ENCODE data around the gene PRKAG2.
"Not testable (repeated sequence)": the region's sequence is repeated elsewhere in the genome, so short reads cannot be mapped to it uniquely, and the experiment has no call there.

PRKAG2 gene

DNA sequence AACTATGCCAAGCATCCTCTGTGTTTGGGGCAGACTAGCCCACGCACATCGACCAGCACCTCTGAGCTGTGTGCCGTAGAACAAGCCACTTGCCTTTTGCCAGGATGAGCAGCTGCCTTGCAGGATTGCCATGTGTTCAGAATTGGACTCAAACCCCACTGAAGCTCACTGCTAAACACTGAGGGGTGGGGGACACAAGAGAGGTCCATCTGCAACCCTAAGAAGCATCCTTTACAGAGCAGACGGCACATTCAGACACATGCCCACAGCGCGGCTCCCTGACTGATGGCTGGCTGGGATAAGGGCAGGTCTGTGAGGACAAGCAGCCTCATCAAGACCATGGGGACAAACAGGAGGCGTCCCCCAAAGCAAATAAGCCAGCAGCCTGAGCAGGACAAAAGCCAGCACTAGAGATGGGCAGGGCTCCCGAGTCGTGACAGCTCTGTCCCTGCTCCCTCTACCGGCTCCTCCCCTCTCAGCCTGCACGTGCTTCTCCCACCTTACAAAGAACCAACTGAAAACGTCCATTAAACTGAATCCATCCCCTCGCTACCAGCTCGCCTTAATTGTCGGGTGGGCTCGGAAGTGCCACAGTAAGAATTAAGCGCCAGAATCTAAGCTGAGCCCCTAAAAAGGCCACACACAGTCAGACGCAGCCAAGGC lies 114.2 kb downstream of the PRKAG2 start:
- no peak for DNase-seq

DNA sequence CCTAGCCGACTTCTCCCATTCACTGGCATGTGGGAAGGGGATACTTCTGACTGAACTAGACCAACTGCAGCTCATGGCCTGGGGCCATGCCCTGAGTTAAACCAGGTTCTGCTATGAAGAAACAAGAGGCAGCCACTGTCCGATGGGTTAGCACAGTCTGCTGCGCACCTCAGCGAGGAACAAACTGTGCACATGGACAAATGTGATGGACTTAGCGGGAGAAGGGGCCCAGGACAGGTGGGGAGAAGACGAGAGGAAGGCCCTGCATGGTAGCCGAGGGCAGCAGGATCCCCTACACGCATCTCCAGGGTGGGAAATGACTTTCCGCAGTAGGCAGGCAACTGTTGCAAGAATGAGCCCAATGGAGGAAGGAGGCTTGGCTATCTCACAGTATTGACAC lies 115.0 kb downstream of the PRKAG2 start:
- DNase-seq, result no peak

DNA sequence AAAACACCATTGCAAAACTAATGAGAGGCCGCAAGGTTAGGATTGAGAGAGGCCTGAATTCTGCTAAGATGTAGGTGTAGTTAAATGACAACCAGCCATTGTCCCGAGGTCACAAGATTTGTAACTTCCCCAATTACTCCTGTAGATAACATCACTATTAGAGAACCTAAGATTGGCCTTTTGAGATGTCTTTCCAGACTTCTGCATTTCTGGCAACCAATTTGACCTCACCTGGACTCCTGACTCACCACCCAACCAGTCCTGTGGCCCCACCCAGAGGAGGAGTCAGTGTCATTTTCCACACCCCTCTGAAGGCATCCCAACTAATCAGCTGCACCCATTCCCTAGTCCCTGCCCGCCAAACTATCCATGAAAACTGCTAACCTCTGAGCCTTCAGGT lies 115.7 kb downstream of the PRKAG2 start:
- no peak for DNase-seq

DNA sequence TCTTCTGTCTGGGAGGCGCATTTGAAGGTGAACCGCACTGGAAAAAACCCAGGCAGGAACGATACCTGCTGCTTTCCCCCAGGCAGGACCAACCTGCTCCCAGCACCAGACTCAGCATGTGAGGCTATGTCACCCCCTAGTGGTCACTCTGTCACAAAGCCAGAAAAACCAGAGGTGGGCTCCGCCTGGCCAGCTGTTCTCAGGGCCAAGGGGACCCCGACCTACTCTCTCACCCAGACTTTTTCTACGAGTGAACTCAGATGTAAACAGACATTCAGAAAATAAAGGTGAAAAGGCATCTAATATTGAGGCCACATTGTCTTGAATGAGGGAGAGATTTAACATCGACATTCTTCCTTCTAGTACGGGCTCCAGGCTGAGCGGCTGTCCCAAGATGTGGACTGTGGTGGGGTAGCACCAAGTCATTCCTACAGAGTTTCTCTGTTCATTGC lies 117.3 kb downstream of the PRKAG2 start:
- DNase-seq, result peak; percentile 51

DNA sequence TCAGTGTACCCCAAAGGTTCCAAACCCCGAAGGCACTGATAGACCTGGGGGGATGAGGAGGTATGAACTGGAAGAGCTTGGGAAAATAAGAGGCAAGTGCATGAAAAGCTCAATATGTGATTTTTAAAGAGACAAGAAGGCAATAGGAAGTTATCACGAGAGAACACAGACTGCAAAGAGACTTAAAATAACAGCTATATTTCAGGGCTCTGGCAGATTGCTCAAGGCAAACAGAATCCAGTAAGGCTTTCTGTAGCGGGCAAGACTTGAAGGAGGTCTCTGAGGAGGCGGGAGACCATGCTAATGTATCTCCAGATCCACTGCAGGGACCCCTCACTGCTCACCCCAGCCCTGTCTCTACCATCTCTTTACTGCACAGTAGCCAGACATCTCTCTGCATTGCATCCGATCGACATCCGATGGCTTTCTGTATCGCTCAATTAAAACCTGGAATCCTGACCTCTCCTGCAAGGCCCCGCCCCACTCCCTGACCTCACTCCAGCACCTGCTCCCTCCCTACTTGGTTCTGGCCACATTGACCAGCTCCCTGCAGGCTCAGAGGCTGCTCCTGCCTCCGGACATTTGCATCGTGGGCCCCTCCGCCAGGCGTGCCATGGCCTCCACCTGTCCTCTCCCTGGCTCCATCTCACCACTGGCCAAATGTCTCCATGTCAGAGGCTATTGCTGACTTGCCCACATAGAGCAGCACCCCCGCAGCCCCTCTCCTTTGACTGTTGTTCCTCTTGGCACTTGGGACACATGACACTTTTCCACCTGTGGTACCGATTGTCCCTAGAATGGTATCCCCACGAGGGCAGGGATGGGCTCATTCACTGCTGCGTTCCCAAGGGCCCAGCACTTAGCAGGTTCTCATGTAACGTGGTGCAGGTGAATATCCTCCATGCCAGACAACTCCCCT lies 118.0 kb downstream of the PRKAG2 start:
- DNase-seq, result no peak

DNA sequence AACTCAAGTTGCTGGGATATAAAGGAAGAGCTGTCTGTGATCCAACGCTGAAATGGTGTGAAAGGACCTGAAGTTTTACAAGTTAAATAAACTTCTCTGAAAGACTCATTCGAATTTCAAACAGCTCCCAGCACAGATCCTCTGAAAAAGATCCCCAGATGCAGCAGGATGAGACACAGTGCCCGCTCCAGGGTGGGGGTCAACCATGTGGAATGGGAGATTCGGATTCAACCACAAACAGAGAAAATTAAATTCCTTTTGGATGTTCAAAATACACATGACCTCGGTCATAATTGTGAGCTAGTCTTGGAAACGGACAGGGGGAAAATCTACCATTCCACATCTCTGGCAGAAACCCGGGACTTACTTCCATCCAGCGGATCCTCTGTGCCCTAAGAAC lies 119.6 kb downstream of the PRKAG2 start:
- DNase-seq, result peak; percentile 80

- DNase-seq, result no peak
Observed at GRCh38 chr7:151756866-151757265, 120.0 kb downstream of the PRKAG2 start.

- peak; percentile 63 for DNase-seq
Observed at GRCh38 chr7:151756076-151756731, 120.7 kb downstream of the PRKAG2 start.

DNA sequence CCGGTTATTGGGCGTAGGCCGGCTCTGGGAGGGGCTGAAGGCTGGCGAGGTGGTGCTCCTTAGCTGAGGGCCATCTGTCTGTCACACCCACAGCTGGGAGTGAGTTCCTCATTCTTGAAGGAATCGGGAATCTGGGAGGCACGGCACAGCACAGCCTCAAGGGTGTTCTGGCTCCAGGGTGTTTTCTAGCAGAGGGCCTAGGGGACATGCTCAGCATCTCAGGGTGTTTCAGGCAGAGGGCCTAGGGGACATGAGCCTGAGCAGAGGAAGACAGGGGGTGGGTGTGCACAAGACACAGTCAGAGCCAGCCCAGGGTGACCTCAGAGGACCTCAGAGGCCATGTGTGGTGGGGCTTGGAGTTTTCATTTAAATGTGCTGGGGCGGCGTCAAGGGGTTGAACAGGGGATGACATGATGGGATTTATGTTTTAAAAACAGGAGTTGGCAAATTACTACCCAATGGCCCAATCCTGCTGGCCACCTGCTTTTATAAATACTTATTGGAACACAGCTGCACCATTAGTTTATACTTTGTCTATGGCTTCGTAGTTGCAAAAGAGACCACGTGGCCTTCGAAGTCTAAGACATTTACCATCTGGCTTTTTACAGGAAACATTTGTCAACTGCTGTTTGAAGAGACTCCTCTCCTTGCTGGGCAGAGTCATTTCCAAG lies 121.6 kb downstream of the PRKAG2 start:
- peak; percentile 57 for DNase-seq

GRCh38 chr7:151754688-151755130 lies 122.2 kb downstream of the PRKAG2 start:
- no peak for DNase-seq

DNA sequence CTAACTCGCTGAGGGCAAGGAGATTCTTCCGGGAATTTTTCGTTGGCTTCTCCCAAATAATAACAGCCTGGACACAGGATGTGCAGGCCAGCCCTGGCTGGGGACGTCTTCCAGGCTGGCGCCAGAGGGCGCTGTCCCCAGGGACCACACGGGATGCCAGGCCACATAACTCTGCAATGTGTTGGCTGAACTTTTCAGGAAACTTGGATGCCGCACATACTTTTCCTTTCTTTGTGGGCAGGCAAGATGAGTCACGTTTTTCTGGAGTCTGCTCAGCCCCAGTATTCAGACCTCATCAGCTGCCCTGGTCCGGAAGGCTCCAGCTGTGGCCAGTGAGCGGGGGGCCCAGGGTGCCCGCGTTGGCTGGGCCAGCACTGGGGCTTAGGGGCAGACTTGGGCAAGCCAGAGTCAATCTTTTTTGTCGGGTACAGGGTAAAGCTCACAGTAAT lies 122.7 kb downstream of the PRKAG2 start:
- DNase-seq, result peak; percentile 99

DNA sequence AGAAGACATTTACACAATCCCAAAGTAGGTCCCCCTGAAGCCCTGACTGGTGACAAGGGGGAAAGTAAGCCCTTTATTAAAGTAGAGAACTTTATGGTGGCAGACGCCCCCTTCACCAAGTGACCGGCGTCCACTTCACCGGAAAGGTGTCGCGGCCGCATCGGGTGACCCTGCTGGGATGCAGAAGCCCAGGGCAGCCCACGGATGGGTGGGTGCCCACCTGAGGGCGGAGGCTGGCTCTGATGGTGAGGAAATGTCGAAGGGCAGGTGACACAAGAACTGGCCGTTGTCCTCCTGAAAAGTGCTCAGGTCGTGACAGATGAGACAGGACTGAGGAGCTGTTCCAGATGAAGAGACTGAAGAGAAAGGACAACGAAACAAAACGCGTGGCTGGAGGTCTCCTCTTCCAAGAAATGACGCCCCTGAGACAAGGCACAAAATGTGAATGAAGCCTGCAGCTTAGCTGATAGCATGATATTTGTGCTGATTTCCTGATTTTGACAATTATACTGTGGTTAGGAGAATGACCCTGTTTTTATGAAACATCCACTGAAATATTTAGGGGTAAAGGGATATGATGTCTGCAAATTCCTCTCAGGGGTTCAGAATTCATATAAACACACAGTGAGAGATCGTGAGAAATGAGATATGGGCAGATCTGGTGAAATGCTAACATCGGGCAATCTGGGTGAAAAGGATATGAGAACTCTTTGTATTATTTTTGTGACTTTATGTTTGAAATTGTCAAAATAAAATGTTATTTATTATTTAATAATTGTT lies 123.9 kb downstream of the PRKAG2 start:
- no peak for DNase-seq

DNA sequence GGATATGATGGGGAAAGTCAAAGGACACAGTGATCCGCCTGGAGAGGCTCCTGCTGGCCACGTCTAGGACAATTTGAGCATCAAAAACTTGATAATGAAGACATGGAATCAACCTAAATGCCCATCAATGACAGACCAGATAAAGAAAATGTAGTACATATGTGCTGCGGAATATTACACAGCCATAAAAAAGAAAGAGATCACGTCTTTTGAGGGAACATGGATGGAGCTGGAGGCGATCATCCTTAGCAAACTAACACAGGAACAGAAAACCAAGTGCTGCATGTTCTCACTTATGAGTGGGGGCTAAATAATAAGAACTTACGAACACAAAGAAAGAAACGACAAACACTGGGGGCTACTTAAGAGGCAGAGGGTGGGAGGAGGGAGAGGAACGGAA lies 124.9 kb downstream of the PRKAG2 start:
- no peak for DNase-seq

DNA sequence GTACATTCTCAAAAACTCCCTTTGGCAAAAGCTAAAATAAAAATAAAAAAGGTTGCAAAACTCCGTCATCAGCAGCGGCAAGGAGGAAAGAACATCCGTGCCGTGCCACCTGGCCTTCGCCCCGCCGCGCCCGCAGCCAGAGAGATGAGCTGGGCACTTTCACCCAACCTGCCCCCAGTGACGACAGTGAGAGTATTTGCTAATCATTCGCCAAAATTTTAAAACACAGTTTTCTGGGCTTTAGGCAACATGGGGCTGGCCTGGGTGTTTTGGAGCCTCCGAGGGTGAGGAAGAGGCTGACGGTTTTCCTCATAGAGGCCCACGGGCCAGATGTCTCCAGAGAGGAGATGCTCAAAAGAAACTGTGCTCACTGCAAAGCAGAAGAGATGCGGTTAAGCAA lies 128.2 kb downstream of the PRKAG2 start:
- DNase-seq, result no peak

DNA sequence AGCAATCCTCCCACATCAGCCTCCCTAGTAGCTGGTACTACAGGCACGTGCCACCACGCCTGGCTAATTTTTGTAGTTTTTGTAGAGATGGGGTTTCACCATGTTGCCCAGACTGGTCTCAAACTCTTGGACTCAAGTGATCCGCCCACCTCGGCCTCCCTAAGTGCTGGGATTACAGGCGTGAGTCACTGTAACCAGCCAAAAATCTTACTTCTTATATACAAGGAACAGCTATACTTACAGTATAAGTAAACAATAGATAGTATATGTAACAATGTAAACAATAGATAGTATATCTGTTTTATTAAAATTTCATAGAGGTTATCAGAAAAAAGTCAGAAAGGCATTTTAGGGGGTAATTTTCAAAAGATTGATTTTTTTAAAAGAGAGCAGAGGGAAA lies 128.9 kb downstream of the PRKAG2 start:
- DNase-seq, result not testable (repeated sequence)

- DNase-seq, result no peak
Observed at GRCh38 chr7:151745706-151746105, 131.2 kb downstream of the PRKAG2 start.

DNA sequence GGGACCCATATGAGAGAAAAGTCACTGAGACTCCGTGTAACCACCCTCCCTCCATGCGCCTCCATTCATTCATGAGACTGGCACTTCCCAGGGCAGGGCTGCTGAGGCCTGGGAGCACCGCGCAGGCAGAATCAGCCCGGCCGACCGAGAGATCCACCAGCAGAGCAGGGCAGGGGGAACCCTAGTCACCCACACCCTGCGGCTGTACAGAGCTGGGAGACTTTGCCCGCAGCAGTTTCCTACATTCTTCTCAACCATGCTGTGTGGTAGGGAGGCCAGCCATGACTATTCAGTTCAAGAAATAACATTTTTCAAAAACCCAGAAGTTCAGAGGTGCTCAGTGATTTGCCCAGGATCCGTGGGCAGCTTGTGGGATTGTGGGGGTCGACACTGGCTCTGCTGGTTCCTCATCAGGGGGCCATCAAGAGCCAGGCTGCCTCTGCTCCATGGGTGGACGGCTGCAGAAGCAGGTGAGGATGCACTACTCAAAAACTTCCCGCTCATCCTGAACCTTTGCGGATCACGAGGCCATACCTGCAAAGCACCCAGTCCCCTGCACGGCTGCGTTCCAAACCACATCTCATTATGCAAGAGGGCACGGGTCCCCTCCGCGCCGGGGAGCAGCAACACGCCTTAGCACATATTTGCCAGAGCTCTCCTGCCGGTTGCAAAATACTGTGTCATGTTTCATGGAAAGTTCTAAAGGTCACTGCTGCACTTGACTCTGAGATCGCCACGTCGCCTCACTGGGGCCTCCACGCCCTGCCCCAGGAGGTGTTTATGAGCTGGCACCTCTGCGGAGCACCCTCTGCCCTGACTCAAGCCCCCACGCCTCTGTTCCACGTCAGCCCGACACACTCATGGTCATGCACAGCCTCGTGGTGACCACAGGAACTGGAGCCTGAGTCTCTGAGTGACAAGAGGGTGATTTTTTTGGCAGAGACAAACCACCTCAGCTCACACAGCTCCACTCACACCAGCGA lies 132.0 kb downstream of the PRKAG2 start:
- peak; percentile 42 for DNase-seq

- DNase-seq, result no peak
Observed at GRCh38 chr7:151744051-151744580, 132.8 kb downstream of the PRKAG2 start.

DNA sequence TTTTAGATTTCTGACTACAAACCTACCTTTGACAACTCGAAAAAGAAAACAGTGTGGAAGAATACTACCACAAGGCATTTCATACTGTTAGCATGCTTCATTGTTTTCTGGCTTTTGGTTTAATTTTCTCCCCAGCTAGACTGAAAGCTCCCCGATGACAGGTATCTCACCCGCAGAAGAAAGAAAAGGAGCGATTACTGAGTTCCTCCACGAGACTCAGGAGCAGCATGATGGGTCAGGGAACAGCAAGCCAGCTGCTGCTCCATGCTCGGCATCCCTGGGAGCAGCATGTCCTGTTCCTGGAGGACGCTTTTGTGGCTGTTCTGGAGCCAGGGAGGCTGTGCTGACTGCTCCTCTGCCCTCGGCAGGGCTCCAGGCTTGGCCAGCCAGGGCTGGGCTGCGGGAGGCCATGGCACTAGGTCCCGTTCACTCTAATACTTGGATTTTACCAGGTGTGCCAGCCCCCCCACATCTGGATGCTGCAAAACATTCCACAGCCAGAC lies 133.4 kb downstream of the PRKAG2 start:
- DNase-seq, result no peak

Measured in fibroblast of skin of abdomen (primary cell).